ENCODE data around the gene CDK5RAP2. TPM values are rescaled to one million over a fixed set of nuclear protein-coding genes. Genes with fewer than 3 reads are reported as not detected.

Gene CDK5RAP2
- total RNA-seq, 1 donor from 2014 or later: 54.7 TPM

DNA sequence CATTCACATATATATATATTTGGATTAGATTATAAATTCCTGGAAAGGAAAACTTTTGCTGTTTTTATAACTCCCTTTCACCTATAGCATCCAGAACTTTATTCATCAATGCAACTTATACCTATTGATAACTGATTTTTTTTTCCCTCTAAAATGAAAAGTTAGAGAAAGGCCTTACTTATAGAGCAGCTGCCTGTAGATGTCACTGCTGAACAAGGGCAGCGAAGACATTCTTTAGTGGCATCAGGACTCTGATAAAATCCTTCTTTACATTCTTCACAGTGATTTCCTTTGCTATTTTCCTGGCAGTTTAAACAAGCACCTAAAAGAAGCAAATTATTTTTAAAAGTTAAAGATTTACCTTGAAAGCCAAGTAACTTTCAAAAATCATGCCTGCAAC, 32.3 kb upstream of the CDK5RAP2 start:
- Histone ChIP-seq H3K36me3 (peaks cover 32% of the 10 kb centered on the region), H3K27ac (no peak overlapping the region), H3K4me3 (no peak overlapping the region), H3K27me3 (ENCODE audit: low read depth) (no peaks in the 10 kb centered on the region), H3K4me1 (no peaks in the 10 kb centered on the region), H3K9me3 (no peaks in the 10 kb centered on the region)
- DNase-seq (no peak), ATAC-seq (no peak)
- intact Hi-C loops (cut with DNase I): no loop called here
- TF ChIP-seq, protein P1, sequence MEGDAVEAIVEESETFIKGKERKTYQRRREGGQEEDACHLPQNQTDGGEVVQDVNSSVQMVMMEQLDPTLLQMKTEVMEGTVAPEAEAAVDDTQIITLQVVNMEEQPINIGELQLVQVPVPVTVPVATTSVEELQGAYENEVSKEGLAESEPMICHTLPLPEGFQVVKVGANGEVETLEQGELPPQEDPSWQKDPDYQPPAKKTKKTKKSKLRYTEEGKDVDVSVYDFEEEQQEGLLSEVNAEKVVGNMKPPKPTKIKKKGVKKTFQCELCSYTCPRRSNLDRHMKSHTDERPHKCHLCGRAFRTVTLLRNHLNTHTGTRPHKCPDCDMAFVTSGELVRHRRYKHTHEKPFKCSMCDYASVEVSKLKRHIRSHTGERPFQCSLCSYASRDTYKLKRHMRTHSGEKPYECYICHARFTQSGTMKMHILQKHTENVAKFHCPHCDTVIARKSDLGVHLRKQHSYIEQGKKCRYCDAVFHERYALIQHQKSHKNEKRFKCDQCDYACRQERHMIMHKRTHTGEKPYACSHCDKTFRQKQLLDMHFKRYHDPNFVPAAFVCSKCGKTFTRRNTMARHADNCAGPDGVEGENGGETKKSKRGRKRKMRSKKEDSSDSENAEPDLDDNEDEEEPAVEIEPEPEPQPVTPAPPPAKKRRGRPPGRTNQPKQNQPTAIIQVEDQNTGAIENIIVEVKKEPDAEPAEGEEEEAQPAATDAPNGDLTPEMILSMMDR (IDR thresholded peaks at IDR 0.05): no peak

DNA sequence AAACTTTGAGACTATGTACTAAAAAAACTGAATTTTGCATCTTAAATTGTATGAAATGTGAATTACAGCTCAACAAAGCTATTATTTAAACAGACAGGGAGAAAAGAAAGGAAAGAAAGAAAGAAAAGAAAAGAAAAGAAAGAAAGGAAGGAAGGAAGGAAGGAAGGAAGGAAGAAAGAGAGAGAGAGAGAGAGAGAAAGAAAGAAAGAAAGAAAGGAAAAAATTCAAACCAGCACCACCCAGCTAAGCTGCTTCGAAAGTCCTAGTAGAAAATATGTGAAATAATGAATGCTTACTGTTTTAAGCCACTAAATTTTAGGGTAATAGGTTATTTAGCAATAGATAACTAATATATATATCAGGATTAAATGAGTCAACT, 31.7 kb upstream of the CDK5RAP2 start:
- TF ChIP-seq, protein P1 (IDR thresholded peaks at IDR 0.05): no peak
- Histone ChIP-seq H3K4me1 (no peaks in the 10 kb centered on the region), H3K4me3 (no peak overlapping the region), H3K27ac (no peak overlapping the region), H3K9me3 (no peaks in the 10 kb centered on the region), H3K36me3 (peaks cover 37% of the 10 kb centered on the region), H3K27me3 (ENCODE audit: low read depth) (no peaks in the 10 kb centered on the region)
- ATAC-seq: no peak
- intact Hi-C loops (cut with DNase I): no loop called here
- DNase-seq: no peak

DNA sequence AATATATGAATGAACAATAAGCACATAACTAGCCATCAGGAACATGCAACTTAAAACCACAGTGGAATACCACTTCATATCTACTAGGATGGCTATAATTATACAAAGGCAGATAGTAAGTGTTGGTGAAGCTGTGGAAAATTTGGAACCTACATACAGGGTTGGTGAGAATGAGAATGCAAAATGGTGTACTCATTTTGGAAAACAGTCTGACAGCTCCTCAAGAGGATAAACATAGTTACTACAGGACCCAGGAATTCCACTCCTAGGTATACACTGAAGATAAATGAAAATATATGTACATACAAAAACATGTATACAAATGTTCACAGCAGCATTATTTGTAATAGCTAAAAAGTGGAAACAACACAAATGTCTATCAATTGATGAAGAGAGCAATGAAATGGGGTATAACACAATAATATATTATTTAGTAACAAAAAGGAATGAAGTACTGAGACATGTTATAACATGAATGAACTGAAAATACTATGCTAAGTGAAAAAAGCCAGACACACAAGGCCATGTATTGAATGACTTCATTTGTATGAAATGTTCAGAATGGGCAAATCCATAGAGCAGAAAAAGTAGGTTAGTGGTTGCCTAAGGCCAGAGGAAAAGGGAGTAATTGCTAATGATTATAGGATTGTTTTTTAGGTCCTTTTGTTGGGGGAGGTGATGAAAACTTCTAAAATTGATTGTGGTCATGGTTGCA, 31.2 kb upstream of the CDK5RAP2 start:
- Histone ChIP-seq H3K4me3 (no peak overlapping the region), H3K27me3 (ENCODE audit: low read depth) (no peaks in the 10 kb centered on the region), H3K36me3 (peaks cover 43% of the 10 kb centered on the region), H3K27ac (no peak overlapping the region), H3K9me3 (no peaks in the 10 kb centered on the region), H3K4me1 (no peaks in the 10 kb centered on the region)
- intact Hi-C loops (cut with DNase I): no loop called here
- TF ChIP-seq, protein P1 (IDR thresholded peaks at IDR 0.05): peak; percentile 12
- no peak for DNase-seq
- ATAC-seq: no peak

DNA sequence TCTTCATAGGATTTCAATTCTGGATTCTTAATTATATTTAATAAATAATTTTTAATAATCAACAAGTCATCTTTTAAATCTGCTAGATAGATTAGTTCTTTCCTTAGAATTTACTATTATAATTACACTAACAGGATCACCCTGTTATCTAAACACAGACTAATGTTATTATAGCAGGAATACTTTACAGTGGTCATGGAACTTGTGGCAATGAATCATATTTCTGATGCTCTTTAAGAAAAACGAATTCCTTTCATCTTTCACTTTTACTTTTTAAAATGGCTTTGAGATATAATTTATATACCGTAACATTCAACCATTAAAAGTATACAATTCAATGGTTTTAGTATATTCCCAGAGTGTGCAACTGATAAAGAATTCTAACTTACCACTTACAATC, 29.7 kb upstream of the CDK5RAP2 start:
- Histone ChIP-seq H3K4me1 (no peaks in the 10 kb centered on the region), H3K4me3 (no peak overlapping the region), H3K9me3 (no peaks in the 10 kb centered on the region), H3K36me3 (peaks cover 53% of the 10 kb centered on the region), H3K27ac (no peak overlapping the region), H3K27me3 (ENCODE audit: low read depth) (no peaks in the 10 kb centered on the region)
- ATAC-seq (no peak), DNase-seq (no peak)
- TF ChIP-seq, protein P1 (IDR thresholded peaks at IDR 0.05): no peak
- intact Hi-C loops (cut with DNase I): no loop called here

DNA sequence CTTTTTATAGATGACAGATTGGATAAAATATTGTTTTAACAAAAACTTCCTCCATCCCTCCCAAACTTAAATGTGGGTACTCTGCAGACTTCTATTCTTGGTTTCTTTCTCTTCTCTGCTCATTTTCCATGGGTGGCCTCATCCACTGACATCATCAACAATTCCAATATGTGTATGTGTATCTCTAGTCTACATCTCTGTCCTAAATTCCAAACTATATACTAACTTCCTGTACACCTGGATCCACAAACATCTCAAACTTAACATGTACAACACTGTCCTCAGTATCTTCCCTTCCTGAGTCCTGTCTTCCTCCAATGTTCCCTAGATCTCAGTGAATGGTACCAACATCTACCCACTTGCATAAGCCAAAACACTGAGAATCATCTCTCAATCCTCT, 28.5 kb upstream of the CDK5RAP2 start:
- no peak for ATAC-seq
- Histone ChIP-seq H3K36me3 (peaks cover 59% of the 10 kb centered on the region), H3K9me3 (no peaks in the 10 kb centered on the region), H3K27ac (no peak overlapping the region), H3K4me3 (no peak overlapping the region), H3K27me3 (ENCODE audit: low read depth) (no peaks in the 10 kb centered on the region), H3K4me1 (no peaks in the 10 kb centered on the region)
- intact Hi-C loops (cut with DNase I): no loop called here
- TF ChIP-seq, protein P1 (IDR thresholded peaks at IDR 0.05): no peak
- DNase-seq: no peak
